GM18517 (cell line): ENCODE results near the gene FAM229A.

Experiments used
- ATAC-seq: cut with Tn5 transposase; IDR thresholded peaks from one replicate; pipeline ENCODE4 v1.9.1; 2021; ENCODE audit warnings: mild to moderate bottlenecking, moderate library complexity; ENCODE audit not compliant: unreplicated experiment

The FAM229A gene

GRCh38 chr1:32332290-32333079 lies 29.8 kb downstream of the FAM229A start:
- no peak for ATAC-seq

- ATAC-seq, result no peak
Measured at GRCh38 chr1:32331549-32331948, 30.7 kb downstream of the FAM229A start.

DNA sequence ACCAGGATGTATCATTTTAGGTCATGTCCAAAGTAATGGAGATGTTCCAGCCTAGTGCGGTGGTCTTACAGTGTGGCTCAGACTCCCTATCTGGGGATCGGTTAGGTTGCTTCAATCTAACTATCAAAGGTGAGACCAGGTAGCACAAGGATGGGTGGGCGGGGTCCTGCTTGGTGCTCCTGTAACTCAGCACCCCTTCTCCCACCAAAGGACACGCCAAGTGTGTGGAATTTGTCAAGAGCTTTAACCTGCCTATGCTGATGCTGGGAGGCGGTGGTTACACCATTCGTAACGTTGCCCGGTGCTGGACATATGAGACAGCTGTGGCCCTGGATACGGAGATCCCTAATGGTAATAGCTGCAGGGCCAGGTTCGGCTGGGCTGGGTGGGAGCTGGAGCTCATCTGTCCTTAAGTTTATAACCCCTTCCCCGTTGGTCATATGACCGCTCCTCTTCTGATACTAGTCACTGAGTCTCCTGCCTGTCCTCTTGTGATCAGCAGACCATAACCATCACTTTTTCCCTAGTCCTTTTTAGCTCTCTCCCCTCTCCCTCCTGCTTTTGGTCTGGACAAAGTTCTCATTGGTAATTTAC lies 31.6 kb downstream of the FAM229A start:
- ATAC-seq, result no peak

- ATAC-seq, result no peak
Measured at GRCh38 chr1:32329931-32330466, 32.3 kb downstream of the FAM229A start.

GRCh38 chr1:32327204-32327603 lies 35.1 kb downstream of the FAM229A start:
- no peak for ATAC-seq

- ATAC-seq, result no peak
Measured at GRCh38 chr1:32321712-32322291, 40.5 kb downstream of the FAM229A start.

DNA sequence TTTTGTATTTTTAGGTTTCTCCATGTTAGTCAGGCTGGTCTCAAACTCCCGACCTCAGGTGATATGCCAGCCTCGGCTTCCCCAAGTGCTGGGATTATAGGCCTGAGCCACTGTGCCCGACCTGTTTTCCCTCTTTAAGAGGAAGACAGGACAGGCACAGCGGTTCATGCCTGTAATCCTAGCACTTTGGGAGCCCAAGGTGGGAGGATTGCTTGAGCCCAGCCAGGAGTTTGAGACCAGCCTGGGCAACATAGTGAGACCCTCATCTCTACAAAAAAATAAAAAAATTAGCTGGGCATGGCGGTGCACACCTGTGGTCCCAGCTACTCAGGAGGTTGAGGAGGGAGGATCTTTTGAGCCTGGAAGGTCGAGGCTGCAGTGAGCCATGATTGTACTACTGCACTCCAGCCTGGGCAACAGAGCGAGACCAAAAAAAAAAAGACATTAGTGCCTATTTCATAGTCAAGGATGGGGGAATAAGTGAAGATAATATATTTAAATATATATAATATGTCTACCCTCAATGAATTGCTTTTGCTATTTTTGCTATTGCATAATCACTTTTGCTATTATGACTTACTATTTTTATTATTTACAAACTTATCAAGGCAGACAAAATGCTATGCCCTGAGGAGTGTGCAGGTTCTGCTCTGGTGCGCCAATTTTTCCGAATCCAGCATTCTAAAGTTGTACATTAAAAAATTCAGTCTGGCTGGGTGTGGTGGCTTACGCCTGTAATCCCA lies 44.0 kb downstream of the FAM229A start:
- no peak for ATAC-seq

GRCh38 chr1:32316903-32317277 lies 45.4 kb downstream of the FAM229A start:
- ATAC-seq, result no peak

DNA sequence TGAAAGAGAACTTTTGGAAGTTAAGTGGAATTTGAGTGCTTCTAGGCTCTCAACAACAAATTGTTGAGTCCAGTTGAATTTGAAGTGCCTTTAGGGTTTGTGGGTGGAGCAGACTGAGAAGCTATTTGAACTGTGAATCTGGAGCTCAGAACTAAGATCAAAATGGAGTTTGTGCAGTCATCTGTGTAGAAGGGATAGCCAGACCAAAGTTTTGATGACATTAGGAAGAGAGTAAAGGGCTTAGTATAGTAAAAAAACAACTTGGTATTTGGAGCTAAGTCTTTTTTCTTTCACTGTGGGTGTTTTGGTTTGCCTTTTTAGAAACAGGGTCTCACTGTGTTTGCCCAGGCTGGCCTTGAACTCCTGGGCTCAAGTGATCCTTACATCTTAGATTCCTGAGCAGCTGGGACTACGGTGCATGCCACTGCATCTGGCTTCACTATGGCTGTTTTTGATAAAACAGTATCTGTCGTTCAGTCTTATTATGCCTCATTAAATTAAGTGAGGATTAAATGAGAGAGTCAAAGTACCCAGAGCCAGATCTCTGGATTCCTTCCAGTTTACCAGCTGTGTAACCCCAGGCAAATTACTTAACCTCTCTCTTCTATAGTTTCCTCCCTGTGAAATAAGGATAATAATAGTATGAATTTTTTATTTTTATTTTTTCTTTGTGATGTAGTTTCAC lies 50.4 kb downstream of the FAM229A start:
- no peak for ATAC-seq
